Bronchial epithelial cell (primary cell): ENCODE results near the gene B4GALT7. TPM values are rescaled to one million over a fixed set of nuclear protein-coding genes. Genes with fewer than 3 reads are reported as not detected.
A peak's percentile ranks its signal among the peaks of the same experiment; 100 is the strongest.

Source experiments
- DNase-seq: peaks from one replicate; pipeline ENCODE4 v3.0.0-alpha.2; 2010; ENCODE audit warnings: low read depth
- FAIRE-seq: peaks from 2 replicates; lab custom pipeline; 2011; peaks lifted over from hg19 to GRCh38; lab: Jason Lieb, UNC
- H3K27me3 ChIP-seq: 2 replicates; pipeline ENCODE4 v1.5.1; 2011; ENCODE audit warnings: low read length; ENCODE audit not compliant: control insufficient read depth, insufficient read depth
- H3K36me3 ChIP-seq: 2 replicates; pipeline ENCODE4 v1.5.1; 2011; ENCODE audit warnings: low read length; ENCODE audit not compliant: control insufficient read depth, insufficient read depth
- H3K4me3 ChIP-seq: 2 replicates; pipeline ENCODE4 v1.5.1; 2011; ENCODE audit warnings: mild to moderate bottlenecking, low read depth, low read length, control low read depth
- CTCF ChIP-seq: IDR thresholded peaks from 2 replicates; pipeline ENCODE4 v1.5.1; 2011; ENCODE audit warnings: mild to moderate bottlenecking, moderate library complexity, low read length, control low read depth, inconsistent platforms; ENCODE audit not compliant: insufficient read depth, severe bottlenecking
- total RNA-seq: library from RNA; depleted of rRNA; stranded (reverse); fragments of >200 nt; gene quantifications from 2 replicates; pipeline ENCODE4 v1.2.1, GENCODE V29; 2014

Gene B4GALT7
- total RNA-seq, 1 donor from 2014 or later = 36.9 TPM

GRCh38 chr5:177607452-177608192 lies 7.7 kb downstream of the B4GALT7 start:
- DNase-seq = peak; percentile 67
- TF ChIP-seq CTCF = peak; percentile 91
- peaks cover 9% of the 10 kb centered on the region for H3K36me3 ChIP-seq
- no peak for FAIRE-seq
- no peaks in the 10 kb centered on the region for H3K27me3 ChIP-seq
- no peak overlapping the region for H3K4me3 ChIP-seq

GRCh38 chr5:177608243-177609075 lies 8.5 kb downstream of the B4GALT7 start:
- Histone ChIP-seq H3K27me3 (no peaks in the 10 kb centered on the region), H3K36me3 (peaks cover 8% of the 10 kb centered on the region), H3K4me3 (no peak overlapping the region)
- FAIRE-seq = no peak
- TF ChIP-seq CTCF = no peak
- DNase-seq = no peak

- FAIRE-seq (no peak), DNase-seq (no peak)
- Histone ChIP-seq H3K27me3 (no peaks in the 10 kb centered on the region), H3K36me3 (peaks cover 8% of the 10 kb centered on the region), H3K4me3 (no peak overlapping the region)
- TF ChIP-seq CTCF = no peak
These were observed 9.4 kb downstream of the B4GALT7 start for GRCh38 chr5:177609076-177610059.

- Histone ChIP-seq H3K4me3 (no peak overlapping the region), H3K36me3 (peaks cover 8% of the 10 kb centered on the region), H3K27me3 (no peaks in the 10 kb centered on the region)
- no peak for TF ChIP-seq CTCF
- FAIRE-seq (no peak), DNase-seq (no peak)
These were observed 10.3 kb downstream of the B4GALT7 start for GRCh38 chr5:177610131-177610769.
